ENCODE measurements around the gene ANKRD33. TPM values are rescaled to one million over a fixed set of nuclear protein-coding genes. Genes with fewer than 3 reads are reported as not detected.

Gene ANKRD33
- total and polyA plus RNA-seq, 2 of the 8 experiments (the other 6 are each of a cell fraction or from before 2014, with no cell fraction given) = 0.41 to 0.53 TPM

- TF ChIP-seq JUND (IDR thresholded peaks at IDR 0.05; ENCODE audit: low read length) = no peak
Measured at GRCh38 chr12:51941011-51941581, 53.2 kb downstream of the ANKRD33 start (continued).

Other genes with a start within 250 kb of the ANKRD33 start
- gene FIGNL2, start 39.4 kb upstream of the ANKRD33 start, total RNA-seq (2021; fragmentation: NEBNext Ultra II Directional; extraction: Animal tissue kit (Norgen Biotek cat#: 25700)) = 6.5 and 7.5 TPM in 2 replicates
- gene FIGNL2, start 39.4 kb upstream of the ANKRD33 start, polyA plus RNA-seq (2011; rRNA removed) = 7.1 and 10.9 TPM in 2 replicates
- gene ACVRL1, start 19.4 kb downstream of the ANKRD33 start, total RNA-seq (2021; fragmentation: NEBNext Ultra II Directional; extraction: Animal tissue kit (Norgen Biotek cat#: 25700)) = 0.09 TPM in 1 of 2 replicates, not detected in the other
- 0.35 and 0.50 TPM in 2 replicates for gene ACVRL1, start 19.4 kb downstream of the ANKRD33 start, polyA plus RNA-seq (2011; rRNA removed)
- 13.5 and 16.0 TPM in 2 replicates for gene ACVR1B, start 63.6 kb downstream of the ANKRD33 start, total RNA-seq (2021; fragmentation: NEBNext Ultra II Directional; extraction: Animal tissue kit (Norgen Biotek cat#: 25700))
- gene ACVR1B, start 63.6 kb downstream of the ANKRD33 start, polyA plus RNA-seq (2011; rRNA removed) = 19.2 and 24.7 TPM in 2 replicates
- 4.1 and 4.9 TPM in 2 replicates for gene TAMALIN, start 118.8 kb downstream of the ANKRD33 start, total RNA-seq (2021; fragmentation: NEBNext Ultra II Directional; extraction: Animal tissue kit (Norgen Biotek cat#: 25700))
- 2.6 and 3.2 TPM in 2 replicates for gene TAMALIN, start 118.8 kb downstream of the ANKRD33 start, polyA plus RNA-seq (2011; rRNA removed)
- gene NR4A1, start 163.3 kb downstream of the ANKRD33 start, total RNA-seq (2021; fragmentation: NEBNext Ultra II Directional; extraction: Animal tissue kit (Norgen Biotek cat#: 25700)) = 18.7 and 19.3 TPM in 2 replicates
- 23.3 and 36.0 TPM in 2 replicates for gene NR4A1, start 163.3 kb downstream of the ANKRD33 start, polyA plus RNA-seq (2011; rRNA removed)
- gene ATG101, start 181.9 kb downstream of the ANKRD33 start, total RNA-seq (2021; fragmentation: NEBNext Ultra II Directional; extraction: Animal tissue kit (Norgen Biotek cat#: 25700)) = 48.9 and 49.8 TPM in 2 replicates
- 55.9 and 64.9 TPM in 2 replicates for gene ATG101, start 181.9 kb downstream of the ANKRD33 start, polyA plus RNA-seq (2011; rRNA removed)
- 0.28 and 0.31 TPM in 2 replicates for gene SMIM41, start 191.6 kb downstream of the ANKRD33 start, total RNA-seq (2021; fragmentation: NEBNext Ultra II Directional; extraction: Animal tissue kit (Norgen Biotek cat#: 25700))
- gene SMIM41, start 191.6 kb downstream of the ANKRD33 start, polyA plus RNA-seq (2011; rRNA removed) = 0.91 and 0.98 TPM in 2 replicates

All from H1 (cell line).